Measurements from ENCODE around the gene SAA1. TPM values are rescaled to one million over a fixed set of nuclear protein-coding genes. Genes with fewer than 3 reads are reported as not detected.
A peak's percentile ranks its signal among the peaks of the same experiment; 100 is the strongest.

SAA1 gene
- total RNA-seq, 1 experiment from 2014 or later, result not detected

GRCh38 chr11:18309691-18310090 lies 43.6 kb downstream of the SAA1 start:
- Histone ChIP-seq H3K4me3 (ENCODE audit: low read length) (no peak overlapping the region), H3K4me1 (ENCODE audit: low read length) (peaks cover 29% of the 10 kb centered on the region), H3K9me2 (replicated peaks; ENCODE audit: insufficient read depth, low read length) (no peaks in the 10 kb centered on the region), H4K20me1 (ENCODE audit: insufficient read depth, low read depth, low read length) (peaks cover 6% of the 10 kb centered on the region; the same call in 1 of the 2 replicates), H3K27ac (ENCODE audit: low read length) (no peak overlapping the region), H3K9ac (ENCODE audit: low read length) (no peak overlapping the region), H3K27me3 (ENCODE audit: low read length) (no peaks in the 10 kb centered on the region), H3K36me3 (ENCODE audit: insufficient read depth, low read length) (peaks cover 62% of the 10 kb centered on the region), H3K9me3 (ENCODE audit: low read length) (no peaks in the 10 kb centered on the region), H3K4me2 (ENCODE audit: low read depth, low read length, poor library complexity, severe bottlenecking) (no peak overlapping the region), H2AFZ (ENCODE audit: low read length) (no peak overlapping the region), H3K79me2 (ENCODE audit: low read length) (peaks cover 30% of the 10 kb centered on the region)
- no peak for DNase-seq

- Histone ChIP-seq H3K9ac (ENCODE audit: low read length) (0 out of 2 replicates have a peak overlapping the region, but pooled peaks have one; percentile 28), H3K4me1 (ENCODE audit: low read length) (peaks cover 29% of the 10 kb centered on the region), H3K79me2 (ENCODE audit: low read length) (peaks cover 41% of the 10 kb centered on the region), H4K20me1 (ENCODE audit: insufficient read depth, low read depth, low read length) (peaks cover 6% of the 10 kb centered on the region; the same call in 1 of the 2 replicates), H3K4me3 (ENCODE audit: low read length) (no peak overlapping the region), H3K4me2 (ENCODE audit: low read depth, low read length, poor library complexity, severe bottlenecking) (peak overlapping the region; percentile 49), H3K27ac (ENCODE audit: low read length) (peak overlapping the region; percentile 88), H3K9me3 (ENCODE audit: low read length) (no peaks in the 10 kb centered on the region), H3K9me2 (replicated peaks; ENCODE audit: insufficient read depth, low read length) (no peaks in the 10 kb centered on the region), H2AFZ (ENCODE audit: low read length) (no peak overlapping the region), H3K36me3 (ENCODE audit: insufficient read depth, low read length) (peaks cover 56% of the 10 kb centered on the region), H3K27me3 (ENCODE audit: low read length) (no peaks in the 10 kb centered on the region)
- DNase-seq, result peak; percentile 66
Observed at GRCh38 chr11:18310800-18311340, 44.8 kb downstream of the SAA1 start.

- Histone ChIP-seq H3K9me2 (replicated peaks; ENCODE audit: insufficient read depth, low read length) (no peaks in the 10 kb centered on the region), H3K36me3 (ENCODE audit: insufficient read depth, low read length) (peaks cover 51% of the 10 kb centered on the region), H3K79me2 (ENCODE audit: low read length) (peaks cover 52% of the 10 kb centered on the region), H3K27me3 (ENCODE audit: low read length) (no peaks in the 10 kb centered on the region), H2AFZ (ENCODE audit: low read length) (no peak overlapping the region), H3K27ac (ENCODE audit: low read length) (no peak overlapping the region), H4K20me1 (ENCODE audit: insufficient read depth, low read depth, low read length) (peaks cover 6% of the 10 kb centered on the region; the same call in 1 of the 2 replicates), H3K4me2 (ENCODE audit: low read depth, low read length, poor library complexity, severe bottlenecking) (no peak overlapping the region), H3K4me1 (ENCODE audit: low read length) (peaks cover 29% of the 10 kb centered on the region), H3K9me3 (ENCODE audit: low read length) (no peaks in the 10 kb centered on the region), H3K4me3 (ENCODE audit: low read length) (no peak overlapping the region), H3K9ac (ENCODE audit: low read length) (no peak overlapping the region)
- DNase-seq, result no peak
Observed at GRCh38 chr11:18312012-18312411, 45.9 kb downstream of the SAA1 start.

- no peaks in the 10 kb centered on the region for H3K9me3 ChIP-seq (ENCODE audit: low read length)
- DNase-seq, result no peak
- no peak overlapping the region for H3K4me3 ChIP-seq (ENCODE audit: low read length)
- peaks cover 6% of the 10 kb centered on the region; the same call in 1 of the 2 replicates for H4K20me1 ChIP-seq (ENCODE audit: insufficient read depth, low read depth, low read length)
- H3K4me2 ChIP-seq (ENCODE audit: low read depth, low read length, poor library complexity, severe bottlenecking), result no peak overlapping the region
- H3K9me2 ChIP-seq (replicated peaks; ENCODE audit: insufficient read depth, low read length), result no peaks in the 10 kb centered on the region
- no peak overlapping the region for H2AFZ ChIP-seq (ENCODE audit: low read length)
- no peak overlapping the region for H3K27ac ChIP-seq (ENCODE audit: low read length)
- peaks cover 52% of the 10 kb centered on the region for H3K36me3 ChIP-seq (ENCODE audit: insufficient read depth, low read length)
- H3K27me3 ChIP-seq (ENCODE audit: low read length), result no peaks in the 10 kb centered on the region
- H3K9ac ChIP-seq (ENCODE audit: low read length), result no peak overlapping the region
- peaks cover 60% of the 10 kb centered on the region for H3K79me2 ChIP-seq (ENCODE audit: low read length)
- H3K4me1 ChIP-seq (ENCODE audit: low read length), result peaks cover 29% of the 10 kb centered on the region
Observed at GRCh38 chr11:18312663-18313420, 46.8 kb downstream of the SAA1 start.

- H3K27me3 ChIP-seq (ENCODE audit: low read length), result no peaks in the 10 kb centered on the region
- H3K9me3 ChIP-seq (ENCODE audit: low read length), result no peaks in the 10 kb centered on the region
- no peak overlapping the region for H3K4me2 ChIP-seq (ENCODE audit: low read depth, low read length, poor library complexity, severe bottlenecking)
- peaks cover 36% of the 10 kb centered on the region for H3K4me1 ChIP-seq (ENCODE audit: low read length)
- H3K4me3 ChIP-seq (ENCODE audit: low read length), result no peak overlapping the region
- no peak overlapping the region for H3K27ac ChIP-seq (ENCODE audit: low read length)
- DNase-seq, result no peak
- H3K9me2 ChIP-seq (replicated peaks; ENCODE audit: insufficient read depth, low read length), result no peaks in the 10 kb centered on the region
- peaks cover 51% of the 10 kb centered on the region for H3K36me3 ChIP-seq (ENCODE audit: insufficient read depth, low read length)
- H3K79me2 ChIP-seq (ENCODE audit: low read length), result peaks cover 73% of the 10 kb centered on the region
- H3K9ac ChIP-seq (ENCODE audit: low read length), result no peak overlapping the region
- peaks cover 6% of the 10 kb centered on the region; the same call in 1 of the 2 replicates for H4K20me1 ChIP-seq (ENCODE audit: insufficient read depth, low read depth, low read length)
- no peak overlapping the region for H2AFZ ChIP-seq (ENCODE audit: low read length)
Observed at GRCh38 chr11:18313965-18314763, 48.1 kb downstream of the SAA1 start.

GRCh38 chr11:18314784-18315523 lies 48.9 kb downstream of the SAA1 start:
- no peak overlapping the region for H3K9ac ChIP-seq (ENCODE audit: low read length)
- no peaks in the 10 kb centered on the region for H3K27me3 ChIP-seq (ENCODE audit: low read length)
- H2AFZ ChIP-seq (ENCODE audit: low read length), result no peak overlapping the region
- H3K4me2 ChIP-seq (ENCODE audit: low read depth, low read length, poor library complexity, severe bottlenecking), result no peak overlapping the region
- H3K4me3 ChIP-seq (ENCODE audit: low read length), result no peak overlapping the region
- H3K9me3 ChIP-seq (ENCODE audit: low read length), result no peaks in the 10 kb centered on the region
- H3K4me1 ChIP-seq (ENCODE audit: low read length), result peaks cover 44% of the 10 kb centered on the region
- DNase-seq, result no peak
- peaks cover 6% of the 10 kb centered on the region; the same call in 1 of the 2 replicates for H4K20me1 ChIP-seq (ENCODE audit: insufficient read depth, low read depth, low read length)
- H3K79me2 ChIP-seq (ENCODE audit: low read length), result peaks cover 81% of the 10 kb centered on the region
- peaks cover 46% of the 10 kb centered on the region for H3K36me3 ChIP-seq (ENCODE audit: insufficient read depth, low read length)
- no peaks in the 10 kb centered on the region for H3K9me2 ChIP-seq (replicated peaks; ENCODE audit: insufficient read depth, low read length)
- H3K27ac ChIP-seq (ENCODE audit: low read length), result no peak overlapping the region

GRCh38 chr11:18315893-18316292 lies 49.8 kb downstream of the SAA1 start:
- H3K79me2 ChIP-seq (ENCODE audit: low read length), result peaks cover 87% of the 10 kb centered on the region
- no peaks in the 10 kb centered on the region for H3K9me3 ChIP-seq (ENCODE audit: low read length)
- no peak overlapping the region for H3K9ac ChIP-seq (ENCODE audit: low read length)
- H3K9me2 ChIP-seq (replicated peaks; ENCODE audit: insufficient read depth, low read length), result no peaks in the 10 kb centered on the region
- H3K4me3 ChIP-seq (ENCODE audit: low read length), result no peak overlapping the region
- no peak overlapping the region for H3K27ac ChIP-seq (ENCODE audit: low read length)
- H3K4me2 ChIP-seq (ENCODE audit: low read depth, low read length, poor library complexity, severe bottlenecking), result no peak overlapping the region
- peaks cover 48% of the 10 kb centered on the region for H3K4me1 ChIP-seq (ENCODE audit: low read length)
- H3K36me3 ChIP-seq (ENCODE audit: insufficient read depth, low read length), result peaks cover 37% of the 10 kb centered on the region
- peaks cover 6% of the 10 kb centered on the region; the same call in 1 of the 2 replicates for H4K20me1 ChIP-seq (ENCODE audit: insufficient read depth, low read depth, low read length)
- H2AFZ ChIP-seq (ENCODE audit: low read length), result no peak overlapping the region
- H3K27me3 ChIP-seq (ENCODE audit: low read length), result no peaks in the 10 kb centered on the region
- DNase-seq, result no peak
